Mesendoderm (in vitro differentiated cells): Measurements from ENCODE around the gene SOCS7.

ENCODE experiments used
- DNase-seq: peaks from one replicate; pipeline ENCODE4 v3.0.0; 2013
- H2AK5ac ChIP-seq: 2 replicates; pipeline ENCODE4 v1.6.1; 2013; ENCODE audit warnings: low read length, inconsistent platforms
- H2BK120ac ChIP-seq: 2 replicates; pipeline ENCODE4 v1.6.1; 2013; ENCODE audit warnings: low read depth, mild to moderate bottlenecking, low read length, moderate library complexity, mixed read lengths
- H2BK15ac ChIP-seq: replicated peaks from 2 replicates; pipeline ENCODE4 v1.6.1; 2013; ENCODE audit warnings: low read depth, mild to moderate bottlenecking, moderate library complexity
- H2BK5ac ChIP-seq: 2 replicates; pipeline ENCODE4 v1.6.1; 2013; ENCODE audit warnings: low read length, inconsistent platforms
- H3K18ac ChIP-seq: 2 replicates; pipeline ENCODE4 v1.6.1; 2013; ENCODE audit warnings: mild to moderate bottlenecking, low read length, mixed read lengths
- H3K23ac ChIP-seq: one replicate; pipeline ENCODE4 v1.6.1; 2013; ENCODE audit warnings: low read length
- H3K27ac ChIP-seq: 2 replicates; pipeline ENCODE4 v1.5.1; 2013; ENCODE audit warnings: low read depth, mild to moderate bottlenecking, inconsistent platforms, low read length, moderate library complexity
- H3K27me3 ChIP-seq: 2 replicates; pipeline ENCODE4 v1.6.1; 2013; ENCODE audit warnings: low read length, control low read depth, mild to moderate bottlenecking, inconsistent platforms; ENCODE audit not compliant: insufficient read depth, poor library complexity
- H3K36me3 ChIP-seq: 2 replicates; pipeline ENCODE4 v1.6.1; 2013; ENCODE audit warnings: low read length, inconsistent platforms; ENCODE audit not compliant: control insufficient read depth, insufficient read depth
- H3K4ac ChIP-seq: one replicate; pipeline ENCODE4 v1.6.1; 2013; ENCODE audit warnings: low read depth, mild to moderate bottlenecking, low read length, moderate library complexity
- H3K4me1 ChIP-seq: 2 replicates; pipeline ENCODE4 v1.6.1; 2013; ENCODE audit warnings: low read depth, low read length, inconsistent platforms; ENCODE audit not compliant: control insufficient read depth
- H3K4me2 ChIP-seq: 2 replicates; pipeline ENCODE4 v1.6.1; 2013; ENCODE audit warnings: low read length
- H3K4me3 ChIP-seq: 2 replicates; pipeline ENCODE4 v1.5.1; 2013; ENCODE audit warnings: mild to moderate bottlenecking, low read length
- H3K56ac ChIP-seq: one replicate; pipeline ENCODE4 v1.6.1; 2013; ENCODE audit warnings: low read length
- H3K79me1 ChIP-seq: 2 replicates; pipeline ENCODE4 v1.6.1; 2013; ENCODE audit warnings: low read length, inconsistent platforms
- H3K79me2 ChIP-seq: 2 replicates; pipeline ENCODE4 v1.6.1; 2013; ENCODE audit warnings: mild to moderate bottlenecking, low read length; ENCODE audit not compliant: control insufficient read depth, insufficient read depth
- H3K9ac ChIP-seq: 2 replicates; pipeline ENCODE4 v1.6.1; 2013; ENCODE audit warnings: low read length, inconsistent platforms
- H4K5ac ChIP-seq: one replicate; pipeline ENCODE4 v1.6.1; 2013; ENCODE audit warnings: low read length
- H4K8ac ChIP-seq: one replicate; pipeline ENCODE4 v1.6.1; 2013; ENCODE audit warnings: low read depth, mild to moderate bottlenecking, control low read depth, low read length, moderate library complexity
- WGBS: extraction: QIAGEN DNeasy Blood & Tissue Kit; methylation state at CpG from one replicate; pipeline ENCODE4 v1.1.7; 2013; ENCODE audit warnings: low lambda C conversion rate, missing lambda C conversion rate; ENCODE audit not compliant: insufficient coverage; ENCODE audit errors: extremely low coverage; 5-methylcytosine and 5-hydroxymethylcytosine counted together

SOCS7 gene

GRCh38 chr17:38429476-38430100 lies 77.9 kb downstream of the SOCS7 start:
- H3K4me1 ChIP-seq: no peaks in the 10 kb centered on the region
- H4K8ac ChIP-seq: no peak overlapping the region
- no peak for DNase-seq
- H3K79me1 ChIP-seq: no peaks in the 10 kb centered on the region
- no peak overlapping the region for H4K5ac ChIP-seq
- WGBS: no CpG with 5 or more reads among the region's 9 CpGs
- H3K27ac ChIP-seq: no peak overlapping the region
- H3K27me3 ChIP-seq: no peaks in the 10 kb centered on the region
- no peak overlapping the region for H3K4ac ChIP-seq
- H3K18ac ChIP-seq: peak overlapping the region; percentile 15
- H2BK15ac ChIP-seq: no peak overlapping the region
- no peak overlapping the region for H2AK5ac ChIP-seq
- H2BK120ac ChIP-seq: no peak overlapping the region
- peak overlapping the region; percentile 70 for H3K9ac ChIP-seq
- H2BK5ac ChIP-seq: no peak overlapping the region
- no peaks in the 10 kb centered on the region for H3K79me2 ChIP-seq
- H3K36me3 ChIP-seq: no peaks in the 10 kb centered on the region
- no peak overlapping the region for H3K4me3 ChIP-seq
- H3K4me2 ChIP-seq: peak overlapping the region; percentile 91
- peak overlapping the region; percentile 82 for H3K56ac ChIP-seq
- H3K23ac ChIP-seq: no peak overlapping the region

DNA sequence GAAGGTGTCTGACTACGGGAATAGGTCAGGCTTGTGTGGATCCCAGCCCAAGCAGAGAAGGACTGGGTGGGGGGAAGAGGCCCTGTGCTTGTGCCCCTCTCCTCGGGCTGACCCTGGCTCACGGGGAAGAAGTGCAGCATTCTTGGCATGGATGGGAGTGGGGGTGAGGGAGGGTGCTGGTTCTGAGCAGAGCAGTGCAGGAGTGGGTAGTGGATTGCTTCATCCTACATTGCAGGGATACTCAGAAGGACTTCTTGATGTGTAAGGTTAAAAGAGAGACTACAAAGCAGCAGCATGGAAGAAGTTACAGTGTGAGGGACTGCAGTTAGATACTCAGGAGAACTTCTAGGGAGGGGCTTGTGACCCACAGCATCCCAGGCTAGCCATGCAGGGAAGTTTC lies 78.7 kb downstream of the SOCS7 start:
- no peak overlapping the region for H4K5ac ChIP-seq
- no peak overlapping the region for H4K8ac ChIP-seq
- DNase-seq: no peak
- H3K23ac ChIP-seq: no peak overlapping the region
- H3K18ac ChIP-seq: no peak overlapping the region
- no peak overlapping the region for H3K9ac ChIP-seq
- H3K79me2 ChIP-seq: no peaks in the 10 kb centered on the region
- H3K4me1 ChIP-seq: no peaks in the 10 kb centered on the region
- H3K4me3 ChIP-seq: no peak overlapping the region
- H3K4me2 ChIP-seq: no peak overlapping the region
- H2AK5ac ChIP-seq: no peak overlapping the region
- no peak overlapping the region for H2BK5ac ChIP-seq
- peaks cover 2% of the 10 kb centered on the region for H3K79me1 ChIP-seq
- no peak overlapping the region for H2BK120ac ChIP-seq
- WGBS: no CpG with 5 or more reads among the region's 3 CpGs
- no peak overlapping the region for H3K27ac ChIP-seq
- no peak overlapping the region for H2BK15ac ChIP-seq
- H3K36me3 ChIP-seq: no peaks in the 10 kb centered on the region
- no peaks in the 10 kb centered on the region for H3K27me3 ChIP-seq
- no peak overlapping the region for H3K56ac ChIP-seq
- no peak overlapping the region for H3K4ac ChIP-seq

GRCh38 chr17:38430822-38431221 lies 79.2 kb downstream of the SOCS7 start:
- H2BK120ac ChIP-seq: no peak overlapping the region
- no peak overlapping the region for H3K9ac ChIP-seq
- no peak overlapping the region for H3K56ac ChIP-seq
- H3K79me1 ChIP-seq: peaks cover 2% of the 10 kb centered on the region
- no peak overlapping the region for H4K5ac ChIP-seq
- no peak overlapping the region for H3K23ac ChIP-seq
- no peak overlapping the region for H4K8ac ChIP-seq
- H3K27ac ChIP-seq: no peak overlapping the region
- no peaks in the 10 kb centered on the region for H3K79me2 ChIP-seq
- no peak overlapping the region for H2AK5ac ChIP-seq
- no peak overlapping the region for H3K18ac ChIP-seq
- no peaks in the 10 kb centered on the region for H3K4me1 ChIP-seq
- DNase-seq: no peak
- H3K4me2 ChIP-seq: no peak overlapping the region
- no peak overlapping the region for H2BK15ac ChIP-seq
- no peaks in the 10 kb centered on the region for H3K36me3 ChIP-seq
- no peak overlapping the region for H3K4ac ChIP-seq
- no peaks in the 10 kb centered on the region for H3K27me3 ChIP-seq
- no peak overlapping the region for H2BK5ac ChIP-seq
- no peak overlapping the region for H3K4me3 ChIP-seq
- no CpG with 5 or more reads among the region's 2 CpGs for WGBS

GRCh38 chr17:38431346-38432145 lies 79.9 kb downstream of the SOCS7 start:
- Histone ChIP-seq H3K4me2 (no peak overlapping the region), H3K4me3 (no peak overlapping the region)
- no CpG with 5 or more reads among the region's 10 CpGs for WGBS

DNA sequence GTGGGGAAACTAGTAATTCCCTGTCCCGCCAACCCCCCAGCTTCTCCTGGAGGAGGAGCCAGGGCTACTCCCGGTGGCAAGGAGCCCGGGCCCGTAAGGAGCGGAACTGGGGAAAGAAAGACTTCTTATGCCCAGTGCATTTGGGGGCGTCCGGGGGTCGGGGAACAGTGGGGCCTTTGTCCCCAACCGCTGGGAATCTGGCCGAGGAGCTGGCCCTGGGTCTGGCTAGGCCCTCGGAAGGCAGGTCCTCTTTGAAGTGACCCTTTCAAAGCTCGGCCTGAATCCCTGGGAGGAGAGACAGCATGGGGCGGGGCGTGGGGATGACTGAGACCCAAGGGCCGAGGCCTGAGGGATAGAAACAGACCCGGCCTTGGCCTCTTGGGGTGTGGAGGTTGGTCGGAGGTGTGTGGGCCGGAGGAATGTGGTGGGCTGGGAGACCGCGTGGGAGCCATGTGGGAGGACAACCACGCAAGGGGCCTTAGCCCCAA lies 82.6 kb downstream of the SOCS7 start:
- peaks cover 2% of the 10 kb centered on the region for H3K79me1 ChIP-seq
- DNase-seq: no peak
- H4K5ac ChIP-seq: no peak overlapping the region
- H2BK5ac ChIP-seq: no peak overlapping the region
- no peak overlapping the region for H2AK5ac ChIP-seq
- no peak overlapping the region for H3K4me3 ChIP-seq
- H3K4me1 ChIP-seq: no peaks in the 10 kb centered on the region
- no peak overlapping the region for H2BK120ac ChIP-seq
- no peak overlapping the region for H3K18ac ChIP-seq
- H3K27ac ChIP-seq: no peak overlapping the region
- no peak overlapping the region for H4K8ac ChIP-seq
- WGBS: no CpG with 5 or more reads among the region's 21 CpGs
- no peak overlapping the region for H3K4ac ChIP-seq
- no peak overlapping the region for H3K4me2 ChIP-seq
- no peak overlapping the region for H2BK15ac ChIP-seq
- H3K23ac ChIP-seq: no peak overlapping the region
- no peak overlapping the region for H3K56ac ChIP-seq
- H3K27me3 ChIP-seq: no peaks in the 10 kb centered on the region
- H3K79me2 ChIP-seq: no peaks in the 10 kb centered on the region
- H3K9ac ChIP-seq: no peak overlapping the region
- H3K36me3 ChIP-seq: no peaks in the 10 kb centered on the region

More at GRCh38 chr17:38431346-38432145, 79.9 kb downstream of the SOCS7 start:
- H2BK15ac ChIP-seq: no peak overlapping the region
- H2BK5ac ChIP-seq: no peak overlapping the region
- H3K4ac ChIP-seq: no peak overlapping the region
- no peak overlapping the region for H3K56ac ChIP-seq
- H3K18ac ChIP-seq: no peak overlapping the region
- no peak overlapping the region for H4K5ac ChIP-seq
- peaks cover 2% of the 10 kb centered on the region for H3K79me1 ChIP-seq
- no peak overlapping the region for H3K23ac ChIP-seq
- H3K4me1 ChIP-seq: no peaks in the 10 kb centered on the region
- H3K27ac ChIP-seq: no peak overlapping the region
- no peak overlapping the region for H3K9ac ChIP-seq
- no peak overlapping the region for H4K8ac ChIP-seq
- no peaks in the 10 kb centered on the region for H3K36me3 ChIP-seq
- no peak overlapping the region for H2BK120ac ChIP-seq
- no peaks in the 10 kb centered on the region for H3K27me3 ChIP-seq
- no peak overlapping the region for H2AK5ac ChIP-seq
- no peaks in the 10 kb centered on the region for H3K79me2 ChIP-seq
- no peak for DNase-seq
